Caco-2 (cell line): ENCODE results near the gene KLF13. TPM values are rescaled to one million over a fixed set of nuclear protein-coding genes. Genes with fewer than 3 reads are reported as not detected.

ENCODE experiments used
- BruUV-seq: library from RNA; stranded (reverse); fragments of 400-500 nt; replicated peaks from 2 replicates; lab custom pipeline; 2021; lab: Mats Ljungman, UMichigan
- CTCF ChIA-PET: fragments of 300-600 bp; sonication (Branson Sonifier 250); formaldehyde crosslinking; loops from one replicate; lab custom pipeline; 2022; ENCODE audit warnings: antibody characterized with exemption; lab: Charles Lee
- POLR2A ChIA-PET: fragments of 300-600 bp; sonication (Branson Sonifier 250); formaldehyde crosslinking; loops from one replicate; lab custom pipeline; 2022; ENCODE audit warnings: antibody characterized with exemption; lab: Charles Lee
- DNase-seq, 2 experiments: peaks; one replicate each; pipeline versions ENCODE4 v3.0.0 to v3.0.0-alpha.2; 2020 to 2022
- H3K27me3 ChIP-seq: replicated peaks from 2 replicates; pipeline ENCODE4 v1.6.0; 2011; ENCODE audit warnings: low read length; ENCODE audit not compliant: control insufficient read depth, insufficient read depth
- H3K36me3 ChIP-seq: 2 replicates; pipeline ENCODE4 v1.5.1; 2011; ENCODE audit warnings: low read length; ENCODE audit not compliant: control insufficient read depth, insufficient read depth
- H3K4me1 ChIP-seq: fragments of 250-450 bp; sonication (Bioruptor Pico); 2 replicates; pipeline ENCODE4 v1.5.1; 2020; ENCODE audit warnings: mild to moderate bottlenecking
- H3K4me3 ChIP-seq: 2 replicates; pipeline ENCODE4 v1.5.1; 2011; ENCODE audit warnings: low read depth, mild to moderate bottlenecking, control low read depth, low read length
- H3K9me3 ChIP-seq: fragments of 250-450 bp; sonication (Bioruptor Pico); 2 replicates; pipeline ENCODE4 v1.5.1; 2020; ENCODE audit warnings: mild to moderate bottlenecking, moderate library complexity
- H3K27ac Mint-ChIP-seq: one replicate; pipeline ENCODE4 v1.8.0; 2022; ENCODE audit warnings: mixed read lengths; ENCODE audit not compliant: unreplicated experiment
- H3K27me3 Mint-ChIP-seq: one replicate; pipeline ENCODE4 v1.8.0; 2022; ENCODE audit warnings: mixed read lengths; ENCODE audit not compliant: insufficient read depth, unreplicated experiment
- H3K36me3 Mint-ChIP-seq: one replicate; pipeline ENCODE4 v1.8.0; 2022; ENCODE audit warnings: mild to moderate bottlenecking, mixed read lengths; ENCODE audit not compliant: insufficient read depth, unreplicated experiment
- H3K4me1 Mint-ChIP-seq: one replicate; pipeline ENCODE4 v1.8.0; 2022; ENCODE audit warnings: low read depth, mixed read lengths; ENCODE audit not compliant: unreplicated experiment
- H3K4me3 Mint-ChIP-seq: one replicate; pipeline ENCODE4 v1.8.0; 2022; ENCODE audit warnings: mild to moderate bottlenecking, moderate library complexity, mixed read lengths; ENCODE audit not compliant: unreplicated experiment
- H3K9me3 Mint-ChIP-seq: one replicate; pipeline ENCODE4 v1.8.0; 2022; ENCODE audit warnings: mixed read lengths; ENCODE audit not compliant: unreplicated experiment
- CTCF ChIP-seq, 2 experiments: fragments of 200-600 bp in 1 of 2; IDR thresholded peaks; 1 replicate in 1 of 2; 2 replicates in 1 of 2; pipeline versions ENCODE4 v1.5.1 to v1.8.0; 2011 to 2022; ENCODE audit warnings: antibody characterized with exemption in 1 of 2, control low read depth in 1 of 2, inconsistent platforms in 1 of 2, low read depth in 1 of 2, low read length in 1 of 2, mild to moderate bottlenecking in 1 of 2, moderate library complexity in 1 of 2; ENCODE audit not compliant: insufficient read depth in 1 of 2, severe bottlenecking in 1 of 2, unreplicated experiment in 1 of 2
- intact Hi-C: fragments of 100-400 bp; cut with micrococcal nuclease; formaldehyde crosslinking; loops from one replicate; pipeline ENCODE4 v1.10.0; 2022; ENCODE audit not compliant: unreplicated experiment
- total RNA-seq: library from RNA; stranded (reverse); gene quantifications from 2 replicates; pipeline ENCODE4 v1.2.3, GENCODE V29; 2022

The KLF13 gene
- total RNA-seq, 1 experiment from 2014 or later, result 18.8 TPM

- H3K27ac Mint-ChIP-seq, result peak overlapping the region; percentile 16
- CTCF ChIA-PET, result no interaction called here
Measured at GRCh38 chr15:31291048-31291578, 35.5 kb upstream of the KLF13 start.

GRCh38 chr15:31292391-31293015, 34.1 kb upstream of the KLF13 start:
- ChIA-PET CTCF (no interaction called here), POLR2A (no interaction called here)
- no peaks in the 10 kb centered on the region for H3K36me3 Mint-ChIP-seq
- BruUV-seq, result no TSS peak
- Histone ChIP-seq H3K27me3 (no peaks in the 10 kb centered on the region), H3K9me3 (0 out of 2 replicates have a peak, but pooled peaks cover 4% of the 10 kb centered on the region), H3K36me3 (no peaks in the 10 kb centered on the region), H3K4me1 (peaks cover 22% of the 10 kb centered on the region), H3K4me3 (no peak overlapping the region)
- H3K4me3 Mint-ChIP-seq, result no peak overlapping the region
- H3K9me3 Mint-ChIP-seq, result peaks cover 3% of the 10 kb centered on the region
- H3K27ac Mint-ChIP-seq, result no peak overlapping the region
- intact Hi-C loops, result loop anchor here (1.0 kb wide), 1 partner anchor 27 kb away; no protein-coding TSS in a partner anchor
- peaks cover 23% of the 10 kb centered on the region for H3K4me1 Mint-ChIP-seq
- DNase-seq, result no peak
- H3K27me3 Mint-ChIP-seq, result peaks cover 14% of the 10 kb centered on the region
- TF ChIP-seq CTCF (IDR thresholded peaks at IDR 0.05; ENCODE audit: insufficient read depth in 1 of 2, low read depth in 1 of 2, low read length in 1 of 2, severe bottlenecking in 1 of 2, unreplicated experiment in 1 of 2), result no peak

More at GRCh38 chr15:31291048-31291578, 35.5 kb upstream of the KLF13 start:
- H3K27me3 Mint-ChIP-seq, result peaks cover 17% of the 10 kb centered on the region
- no peak for DNase-seq
- Histone ChIP-seq H3K4me3 (no peak overlapping the region), H3K27me3 (no peaks in the 10 kb centered on the region), H3K9me3 (0 out of 2 replicates have a peak, but pooled peaks cover 4% of the 10 kb centered on the region), H3K4me1 (peaks cover 8% of the 10 kb centered on the region), H3K36me3 (no peaks in the 10 kb centered on the region)
- H3K4me3 Mint-ChIP-seq, result no peak overlapping the region
- TF ChIP-seq CTCF (IDR thresholded peaks at IDR 0.05; ENCODE audit: insufficient read depth in 1 of 2, low read depth in 1 of 2, low read length in 1 of 2, severe bottlenecking in 1 of 2, unreplicated experiment in 1 of 2), result no peak
- BruUV-seq, result no TSS peak
- H3K9me3 Mint-ChIP-seq, result peaks cover 10% of the 10 kb centered on the region
- H3K36me3 Mint-ChIP-seq, result no peaks in the 10 kb centered on the region
- POLR2A ChIA-PET, result no interaction called here
- intact Hi-C loops, result no loop called here
- H3K4me1 Mint-ChIP-seq, result peaks cover 9% of the 10 kb centered on the region

GRCh38 chr15:31293655-31294054, 33.0 kb upstream of the KLF13 start:
- no TSS peak for BruUV-seq

More at GRCh38 chr15:31293655-31294054, 33.0 kb upstream of the KLF13 start:
- H3K4me3 ChIP-seq, result no peak overlapping the region
- no peak overlapping the region for H3K4me3 Mint-ChIP-seq
- peaks cover 31% of the 10 kb centered on the region for H3K4me1 ChIP-seq
- H3K27ac Mint-ChIP-seq, result no peak overlapping the region
- H3K36me3 ChIP-seq, result no peaks in the 10 kb centered on the region
- POLR2A ChIA-PET, result no interaction called here
- no peak for TF ChIP-seq CTCF (IDR thresholded peaks at IDR 0.05; ENCODE audit: insufficient read depth in 1 of 2, low read depth in 1 of 2, low read length in 1 of 2, severe bottlenecking in 1 of 2, unreplicated experiment in 1 of 2)
- no peaks in the 10 kb centered on the region for H3K9me3 Mint-ChIP-seq
- H3K27me3 Mint-ChIP-seq, result peaks cover 14% of the 10 kb centered on the region
- intact Hi-C loops, result loop anchor here (1.0 kb wide), 1 partner anchor 28 kb away; no protein-coding TSS in a partner anchor
- H3K27me3 ChIP-seq, result no peaks in the 10 kb centered on the region
- CTCF ChIA-PET, result no interaction called here
- peaks cover 23% of the 10 kb centered on the region for H3K4me1 Mint-ChIP-seq
- H3K9me3 ChIP-seq, result no peaks in the 10 kb centered on the region
- peak; percentile 30 to 47 for DNase-seq
- H3K36me3 Mint-ChIP-seq, result no peaks in the 10 kb centered on the region
